B cell (primary cell): Measurements from ENCODE around the gene PITPNM1. TPM values are rescaled to one million over a fixed set of nuclear protein-coding genes. Genes with fewer than 3 reads are reported as not detected.

ENCODE experiments used
- ATAC-seq: fragments of 200-7000 bp; cut with Tn5 transposase; one replicate; pipeline ENCODE4 v1.10.0; 2021; ENCODE audit warnings: low read depth, mild to moderate bottlenecking, moderate number of reproducible peaks, moderate library complexity
- CTCF ChIA-PET: fragments of 350-600 bp; sonication (Branson Sonifier 250); formaldehyde crosslinking; loops from one replicate; lab custom pipeline; 2021; ENCODE audit warnings: antibody characterized with exemption, inconsistent platforms; lab: Charles Lee
- POLR2A ChIA-PET: fragments of 350-600 bp; sonication (Branson Sonifier 250); formaldehyde crosslinking; loops from one replicate; lab custom pipeline; 2021; ENCODE audit warnings: antibody characterized with exemption; lab: Charles Lee
- DNase-seq: peaks from one replicate; pipeline ENCODE4 v3.0.0; 2013
- H2AFZ ChIP-seq: 2 replicates; pipeline ENCODE4 v1.6.1; 2012; ENCODE audit warnings: mild to moderate bottlenecking, low read depth, low read length; ENCODE audit not compliant: insufficient read depth, poor library complexity, severe bottlenecking
- H3K27ac ChIP-seq, 2 donors: 1 replicate in 1 of 2; 2 replicates in 1 of 2; pipeline ENCODE4 v1.5.1; 2012 to 2013; ENCODE audit warnings: low read length in 2 of 2, mild to moderate bottlenecking in 2 of 2, moderate library complexity in 1 of 2
- H3K27me3 ChIP-seq, 4 experiments: fragments of 200-600 bp in 1 of 4; sonication (generic) in 1 of 4; replicated peaks in 1 of 4; 1 replicate in 2 of 4; 2 replicates in 2 of 4; pipeline versions ENCODE4 v1.6.1 to v1.7.0; 2013 to 2016; ENCODE audit warnings: low read length in 3 of 4, mild to moderate bottlenecking in 2 of 4, mixed read lengths in 1 of 4, moderate library complexity in 1 of 4; ENCODE audit not compliant: insufficient read depth in 4 of 4, control insufficient read depth in 3 of 4; ENCODE audit errors: control extremely low read depth in 1 of 4
- H3K36me3 ChIP-seq, 2 experiments: replicated peaks in 1 of 2; 1 replicate in 1 of 2; 2 replicates in 1 of 2; pipeline versions ENCODE4 v1.6.1 to v1.7.1; 2013; ENCODE audit warnings: low read length in 1 of 2; ENCODE audit not compliant: insufficient read depth in 2 of 2, control insufficient read depth in 1 of 2; ENCODE audit errors: control extremely low read depth in 1 of 2, extremely low read depth in 1 of 2
- H3K4me1 ChIP-seq, 2 donors: fragments of 200-600 bp in 1 of 2; sonication (generic) in 1 of 2; 1 replicate in 1 of 2; 2 replicates in 1 of 2; pipeline versions ENCODE4 v1.5.1 to v1.6.1; 2013 to 2017; ENCODE audit warnings: low read length in 2 of 2; ENCODE audit not compliant: control insufficient read depth in 2 of 2, insufficient read depth in 2 of 2
- H3K4me2 ChIP-seq: replicated peaks from 2 replicates; pipeline ENCODE3; 2012; ENCODE audit warnings: mild to moderate bottlenecking, low read depth, low read length; ENCODE audit not compliant: poor library complexity, severe bottlenecking
- H3K4me3 ChIP-seq, 5 experiments: fragments of 200-600 bp in 1 of 5; sonication (generic) in 1 of 5; 1 replicate in 3 of 5; 2 replicates in 2 of 5; pipeline versions ENCODE4 v1.5.1 to v1.7.0; 2011 to 2016; ENCODE audit warnings: low read length in 4 of 5, mild to moderate bottlenecking in 4 of 5, low read depth in 2 of 5, control low read depth in 1 of 5, moderate library complexity in 1 of 5; ENCODE audit not compliant: insufficient read depth in 1 of 5; ENCODE audit errors: control extremely low read depth in 1 of 5, extremely low read depth in 1 of 5
- H3K79me2 ChIP-seq: fragments of 200-600 bp; sonication (generic); one replicate; pipeline ENCODE4 v1.6.0; 2016; ENCODE audit warnings: low read length; ENCODE audit not compliant: control insufficient read depth, insufficient read depth
- H3K9ac ChIP-seq: fragments of 200-600 bp; sonication (generic); 2 replicates; pipeline ENCODE4 v1.6.1; 2017; ENCODE audit warnings: mild to moderate bottlenecking, low read length, moderate library complexity
- H3K9me3 ChIP-seq, 3 donors: one replicate each; pipeline versions ENCODE4 v1.6.1 to v1.7.1; 2013; ENCODE audit warnings: low read length in 2 of 3; ENCODE audit not compliant: control insufficient read depth in 2 of 3, insufficient read depth in 1 of 3; ENCODE audit errors: control extremely low read depth in 1 of 3
- H4K20me1 ChIP-seq: 2 replicates; pipeline ENCODE4 v1.6.0; 2012; ENCODE audit warnings: mild to moderate bottlenecking, low read length; ENCODE audit not compliant: insufficient read depth, control insufficient read depth, poor library complexity, severe bottlenecking
- H3K27ac Mint-ChIP-seq: one replicate; pipeline ENCODE4 v1.8.0; 2021; ENCODE audit warnings: mixed read lengths
- H3K27me3 Mint-ChIP-seq: one replicate; pipeline ENCODE4 v1.8.0; 2021; ENCODE audit warnings: mixed read lengths
- H3K4me1 Mint-ChIP-seq: one replicate; pipeline ENCODE4 v1.8.0; 2021; ENCODE audit warnings: mixed read lengths
- H3K4me3 Mint-ChIP-seq: one replicate; pipeline ENCODE4 v1.8.0; 2021; ENCODE audit warnings: mixed read lengths
- H3K9me3 Mint-ChIP-seq: one replicate; pipeline ENCODE4 v1.8.0; 2022; ENCODE audit warnings: mixed read lengths; ENCODE audit not compliant: insufficient read depth
- EZH2 ChIP-seq: IDR thresholded peaks from 2 replicates; pipeline ENCODE4 v1.6.1; 2012; ENCODE audit warnings: borderline replicate concordance, low read depth, mild to moderate bottlenecking, moderate library complexity, low read length; ENCODE audit not compliant: insufficient read depth, poor library complexity, severe bottlenecking
- WGBS: methylation state at CpG from one replicate; pipeline ENCODE4 v1.1.5; 2013; ENCODE audit warnings: missing lambda C conversion rate; ENCODE audit not compliant: insufficient coverage; 5-methylcytosine and 5-hydroxymethylcytosine counted together
- intact Hi-C: fragments of 100-400 bp; cut with micrococcal nuclease; formaldehyde crosslinking; loops from one replicate; pipeline ENCODE4 v1.10.0; 2022
- polyA plus RNA-seq: library from polyadenylated mRNA; depleted of rRNA; stranded (reverse); fragments of >200 nt; gene quantifications from 2 replicates; pipeline ENCODE4 v1.2.3, GENCODE V29; 2012
- total RNA-seq, 2 donors: library from RNA; stranded (reverse); fragments of 120-200 nt in 1 of 2; gene quantifications; 1 replicate in 1 of 2; 2 replicates in 1 of 2; pipeline versions ENCODE4 v1.2.3 to v1.2.4, GENCODE V29; 2013 to 2022
- TF ChIP-seq, protein P1 (sequence below): fragments of 200-600 bp; IDR thresholded peaks from one replicate; pipeline ENCODE4 v1.8.0; 2022; ENCODE audit warnings: antibody characterized with exemption, mild to moderate bottlenecking

The PITPNM1 gene
- total and polyA plus RNA-seq, 2 donors (not counting 1 experiment from before 2014, with no cell fraction given), result 152 to 166 TPM

DNA sequence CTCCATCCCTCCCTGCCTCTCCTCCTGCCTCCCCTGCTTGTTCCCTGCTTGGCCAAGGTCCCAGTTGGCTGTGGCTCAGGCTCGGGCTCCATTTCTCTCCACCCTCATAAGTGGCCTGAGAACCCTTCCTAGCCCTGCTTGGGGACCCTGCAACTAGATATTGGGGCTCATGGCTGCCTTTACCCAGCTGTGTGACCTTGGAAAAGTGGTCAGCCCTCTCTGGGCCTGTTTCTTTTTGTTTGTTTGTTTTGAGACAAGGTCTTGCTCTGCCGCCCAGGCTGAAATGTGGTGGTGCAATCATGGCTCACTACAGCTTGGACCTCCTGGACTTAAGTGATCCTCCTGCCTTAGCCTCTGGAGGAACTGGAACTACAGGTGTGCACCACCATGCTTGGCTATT lies 38.4 kb upstream of the PITPNM1 start:
- intact Hi-C loops, result no loop called here
- H3K79me2 ChIP-seq, result no peaks in the 10 kb centered on the region
- H2AFZ ChIP-seq, result no peak overlapping the region

DNA sequence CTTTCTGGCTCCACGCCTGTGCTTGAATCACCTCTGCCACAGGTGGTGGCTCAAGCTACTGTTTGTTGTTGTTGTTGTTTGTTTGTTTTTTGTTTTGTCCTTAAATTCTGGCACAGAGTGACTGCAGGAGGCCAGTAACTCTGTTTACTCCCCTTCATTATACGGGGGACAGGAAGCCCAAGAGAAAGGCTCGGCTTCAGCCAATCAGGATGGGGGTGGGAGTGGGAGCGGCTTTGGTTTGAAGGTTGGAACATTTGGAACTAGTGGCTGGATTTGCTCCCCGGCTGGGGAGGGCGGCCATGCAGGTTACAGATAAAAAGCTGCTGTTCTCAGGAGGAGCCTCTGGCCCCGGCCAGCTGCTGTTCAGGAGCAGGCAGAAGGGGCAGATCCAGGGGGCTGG lies 37.8 kb upstream of the PITPNM1 start:
- no peak for DNase-seq
- Histone ChIP-seq H3K4me1 (no peaks in the 10 kb centered on the region), H3K79me2 (no peaks in the 10 kb centered on the region), H3K27ac (no peak overlapping the region), H3K27me3 (peaks cover 0 to 4% (median 0%) of the 10 kb centered on the region in 4 experiments), H4K20me1 (no peaks in the 10 kb centered on the region), H3K4me2 (no peak overlapping the region), H2AFZ (no peak overlapping the region), H3K36me3 (no peaks in the 10 kb centered on the region), H3K9ac (no peak overlapping the region), H3K4me3 (no peak overlapping the region), H3K9me3 (no peaks in the 10 kb centered on the region)
- Mint-ChIP-seq H3K4me3 (no peak overlapping the region), H3K27ac (no peak overlapping the region), H3K27me3 (peaks cover 3% of the 10 kb centered on the region), H3K9me3 (no peaks in the 10 kb centered on the region), H3K4me1 (no peaks in the 10 kb centered on the region)
- no peak for ATAC-seq
- intact Hi-C loops, result no loop called here
- CTCF ChIA-PET, result no interaction called here
- 90% methylated on average over 5 of the region's 7 CpGs for WGBS
- TF ChIP-seq EZH2, result no peak
- TF ChIP-seq, protein P1, sequence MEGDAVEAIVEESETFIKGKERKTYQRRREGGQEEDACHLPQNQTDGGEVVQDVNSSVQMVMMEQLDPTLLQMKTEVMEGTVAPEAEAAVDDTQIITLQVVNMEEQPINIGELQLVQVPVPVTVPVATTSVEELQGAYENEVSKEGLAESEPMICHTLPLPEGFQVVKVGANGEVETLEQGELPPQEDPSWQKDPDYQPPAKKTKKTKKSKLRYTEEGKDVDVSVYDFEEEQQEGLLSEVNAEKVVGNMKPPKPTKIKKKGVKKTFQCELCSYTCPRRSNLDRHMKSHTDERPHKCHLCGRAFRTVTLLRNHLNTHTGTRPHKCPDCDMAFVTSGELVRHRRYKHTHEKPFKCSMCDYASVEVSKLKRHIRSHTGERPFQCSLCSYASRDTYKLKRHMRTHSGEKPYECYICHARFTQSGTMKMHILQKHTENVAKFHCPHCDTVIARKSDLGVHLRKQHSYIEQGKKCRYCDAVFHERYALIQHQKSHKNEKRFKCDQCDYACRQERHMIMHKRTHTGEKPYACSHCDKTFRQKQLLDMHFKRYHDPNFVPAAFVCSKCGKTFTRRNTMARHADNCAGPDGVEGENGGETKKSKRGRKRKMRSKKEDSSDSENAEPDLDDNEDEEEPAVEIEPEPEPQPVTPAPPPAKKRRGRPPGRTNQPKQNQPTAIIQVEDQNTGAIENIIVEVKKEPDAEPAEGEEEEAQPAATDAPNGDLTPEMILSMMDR, result no peak
- POLR2A ChIA-PET, result no interaction called here

More for the DNA sequence above, 38.4 kb upstream of the PITPNM1 start:
- TF ChIP-seq, protein P1, result no peak
- TF ChIP-seq EZH2, result no peak
- Histone ChIP-seq H3K9ac (no peak overlapping the region), H3K36me3 (no peaks in the 10 kb centered on the region), H3K9me3 (no peaks in the 10 kb centered on the region), H4K20me1 (no peaks in the 10 kb centered on the region), H3K27me3 (peaks cover 0 to 4% (median 0%) of the 10 kb centered on the region in 4 experiments), H3K4me2 (no peak overlapping the region), H3K4me1 (no peaks in the 10 kb centered on the region), H3K27ac (no peak overlapping the region), H3K4me3 (no peak overlapping the region)
- POLR2A ChIA-PET, result no interaction called here
- ATAC-seq (no peak), DNase-seq (no peak)
- H3K4me3 Mint-ChIP-seq, result no peak overlapping the region
- CTCF ChIA-PET, result no interaction called here
- WGBS, result 94% methylated on average over 2 of the region's 2 CpGs
- H3K9me3 Mint-ChIP-seq, result no peaks in the 10 kb centered on the region
- H3K27me3 Mint-ChIP-seq, result peaks cover 3% of the 10 kb centered on the region
- H3K4me1 Mint-ChIP-seq, result no peaks in the 10 kb centered on the region
- no peak overlapping the region for H3K27ac Mint-ChIP-seq
